Measurements from ENCODE around the gene EVI5L.

The EVI5L gene

DNA sequence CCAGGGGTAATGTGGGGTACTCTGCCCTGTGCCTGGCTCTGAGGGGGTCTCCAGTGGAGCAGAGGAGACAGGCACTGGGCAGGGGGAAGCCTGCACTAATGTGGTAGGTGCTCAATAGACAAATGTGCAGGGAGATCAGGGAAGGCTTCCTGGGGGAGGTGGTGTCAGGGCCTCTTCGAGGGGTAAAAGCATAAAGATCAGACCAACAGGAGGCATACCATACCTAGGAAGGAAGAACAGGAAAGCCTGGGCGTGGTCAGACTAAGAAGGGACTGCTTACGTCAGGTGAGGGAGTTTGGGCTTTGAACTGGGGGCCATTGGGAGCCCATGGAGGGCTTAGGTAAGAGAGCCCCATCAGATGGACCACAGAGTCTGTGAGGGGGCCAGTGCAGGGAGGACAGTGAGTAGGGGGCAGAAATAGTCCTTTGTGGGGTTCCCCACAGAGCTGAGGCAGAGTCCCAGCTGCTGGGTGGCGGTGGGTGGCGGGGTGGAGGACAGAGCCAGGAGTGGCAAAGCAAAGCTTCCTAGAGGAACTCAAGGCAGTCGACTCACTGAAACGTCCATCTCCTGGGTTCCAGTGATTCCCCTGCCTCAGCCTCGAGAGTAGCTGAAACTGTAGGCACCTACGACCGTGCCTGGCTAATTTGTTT, 35.4 kb downstream of the EVI5L start:
- H3K27ac Mint-ChIP-seq: no peak overlapping the region
- no peak for DNase-seq (ENCODE audit: low spot score in 2 of 2)
- H3K36me3 Mint-ChIP-seq: peaks cover 2% of the 10 kb centered on the region
- peaks cover 29% of the 10 kb centered on the region for H3K27me3 Mint-ChIP-seq
- no peak overlapping the region for H3K4me3 Mint-ChIP-seq
- H3K4me1 Mint-ChIP-seq: peaks cover 18% of the 10 kb centered on the region
- no peak for ATAC-seq (ENCODE audit: low read depth)
- peaks cover 2% of the 10 kb centered on the region for H3K9me3 Mint-ChIP-seq

DNA sequence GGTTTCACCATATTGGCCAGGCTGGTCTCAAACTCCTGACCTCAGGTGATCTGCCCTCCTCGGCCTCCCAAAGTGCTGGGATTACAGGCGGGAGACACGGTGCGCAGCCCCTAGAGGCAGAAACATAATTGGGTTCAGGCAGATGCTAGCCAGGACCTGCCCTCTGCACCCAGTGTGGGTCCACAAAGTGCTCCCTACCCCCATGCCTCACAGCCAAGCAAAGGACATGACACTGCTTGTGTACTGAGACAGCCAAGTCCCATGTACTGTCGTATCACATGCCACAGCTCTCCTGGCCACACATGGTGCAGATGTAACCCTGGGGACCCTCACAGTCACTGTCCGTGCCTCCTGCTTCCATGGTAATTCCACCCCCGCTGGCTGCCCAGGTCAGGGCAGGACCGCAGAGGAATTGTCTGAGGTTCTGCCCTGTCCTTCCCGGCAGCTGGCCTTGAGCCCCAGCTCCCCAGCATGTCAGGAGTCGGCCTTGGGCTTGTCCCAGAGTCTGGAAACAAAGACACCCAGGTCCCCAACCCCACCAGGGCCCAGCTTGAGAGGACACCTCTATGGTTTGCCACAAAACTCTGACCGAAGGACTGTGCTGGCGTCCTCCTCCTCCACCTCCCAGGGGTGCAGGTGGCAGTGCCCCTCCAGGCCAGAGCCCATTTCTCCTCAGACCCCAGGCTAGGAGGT, 36.5 kb downstream of the EVI5L start:
- peaks cover 31% of the 10 kb centered on the region for H3K27me3 Mint-ChIP-seq
- ATAC-seq (ENCODE audit: low read depth): no peak
- H3K4me3 Mint-ChIP-seq: no peak overlapping the region
- peaks cover 2% of the 10 kb centered on the region for H3K36me3 Mint-ChIP-seq
- peaks cover 28% of the 10 kb centered on the region for H3K4me1 Mint-ChIP-seq
- H3K9me3 Mint-ChIP-seq: peaks cover 7% of the 10 kb centered on the region
- no peak for DNase-seq (ENCODE audit: low spot score in 2 of 2)
- no peak overlapping the region for H3K27ac Mint-ChIP-seq

DNA sequence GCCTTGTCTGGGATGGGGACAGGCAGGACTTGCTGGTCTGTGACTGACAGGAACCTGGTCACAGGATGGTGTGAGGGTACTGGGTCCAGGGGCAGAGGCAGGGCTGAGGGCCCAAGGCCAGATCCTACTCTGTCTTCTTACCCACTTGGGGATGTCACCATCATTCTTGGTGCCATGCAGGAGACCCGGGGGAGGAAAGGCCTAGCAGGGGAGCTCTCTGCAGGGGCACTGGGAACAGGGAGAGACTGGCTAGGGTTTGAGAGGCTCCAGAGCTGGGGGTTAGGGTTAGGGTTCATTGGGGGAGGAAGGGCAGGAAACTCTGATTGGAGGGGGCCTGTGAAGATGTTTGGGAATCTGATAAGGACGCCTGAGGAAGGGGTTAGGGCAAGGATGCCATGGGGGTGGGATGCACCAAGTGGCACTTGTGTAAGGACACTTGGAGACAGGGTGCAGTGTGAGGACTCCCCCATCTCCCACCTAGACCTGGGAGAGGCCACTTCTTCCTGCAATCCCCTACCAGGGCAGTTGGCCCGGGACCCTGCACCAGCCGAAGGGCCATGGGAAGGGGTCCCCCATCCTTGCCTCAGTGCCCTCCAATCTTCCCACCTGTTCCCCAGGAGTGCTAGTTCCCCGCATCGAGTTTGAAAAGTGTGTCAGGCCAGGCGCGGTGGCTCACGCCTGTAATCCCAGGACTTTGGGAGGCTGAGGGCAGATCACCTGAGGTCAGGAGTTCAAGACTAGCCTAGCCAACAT, 37.2 kb downstream of the EVI5L start:
- peaks cover 37% of the 10 kb centered on the region for H3K27me3 Mint-ChIP-seq
- H3K4me1 Mint-ChIP-seq: peaks cover 33% of the 10 kb centered on the region
- DNase-seq (ENCODE audit: low spot score in 2 of 2) (no peak), ATAC-seq (ENCODE audit: low read depth) (no peak)
- H3K9me3 Mint-ChIP-seq: peaks cover 7% of the 10 kb centered on the region
- no peak overlapping the region for H3K4me3 Mint-ChIP-seq
- no peak overlapping the region for H3K27ac Mint-ChIP-seq
- peaks cover 5% of the 10 kb centered on the region for H3K36me3 Mint-ChIP-seq

DNA sequence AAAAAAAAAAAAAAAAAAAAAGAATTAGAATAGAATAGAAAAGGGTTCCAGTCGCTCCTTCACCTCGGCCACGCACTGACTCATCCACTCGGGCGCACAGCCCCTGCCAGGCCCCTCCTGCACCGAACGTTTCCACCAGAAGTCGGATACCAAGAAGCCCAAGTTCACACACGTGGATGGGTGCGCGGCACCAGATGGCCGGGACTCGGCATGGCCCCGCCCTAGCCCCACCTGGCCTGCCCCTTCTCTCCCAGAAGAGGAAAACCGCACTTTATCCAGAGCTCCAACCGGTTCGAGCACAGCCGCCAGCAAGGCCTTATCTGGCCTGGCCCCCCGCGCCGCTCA, 38.3 kb downstream of the EVI5L start:
- peaks cover 40% of the 10 kb centered on the region for H3K27me3 Mint-ChIP-seq
- peaks cover 5% of the 10 kb centered on the region for H3K36me3 Mint-ChIP-seq
- peaks cover 7% of the 10 kb centered on the region for H3K9me3 Mint-ChIP-seq
- peak overlapping the region; percentile 87 for H3K4me3 Mint-ChIP-seq
- H3K4me1 Mint-ChIP-seq: peaks cover 37% of the 10 kb centered on the region
- DNase-seq (ENCODE audit: low spot score in 2 of 2) (no peak), ATAC-seq (ENCODE audit: low read depth) (no peak)
- H3K27ac Mint-ChIP-seq: no peak overlapping the region

DNA sequence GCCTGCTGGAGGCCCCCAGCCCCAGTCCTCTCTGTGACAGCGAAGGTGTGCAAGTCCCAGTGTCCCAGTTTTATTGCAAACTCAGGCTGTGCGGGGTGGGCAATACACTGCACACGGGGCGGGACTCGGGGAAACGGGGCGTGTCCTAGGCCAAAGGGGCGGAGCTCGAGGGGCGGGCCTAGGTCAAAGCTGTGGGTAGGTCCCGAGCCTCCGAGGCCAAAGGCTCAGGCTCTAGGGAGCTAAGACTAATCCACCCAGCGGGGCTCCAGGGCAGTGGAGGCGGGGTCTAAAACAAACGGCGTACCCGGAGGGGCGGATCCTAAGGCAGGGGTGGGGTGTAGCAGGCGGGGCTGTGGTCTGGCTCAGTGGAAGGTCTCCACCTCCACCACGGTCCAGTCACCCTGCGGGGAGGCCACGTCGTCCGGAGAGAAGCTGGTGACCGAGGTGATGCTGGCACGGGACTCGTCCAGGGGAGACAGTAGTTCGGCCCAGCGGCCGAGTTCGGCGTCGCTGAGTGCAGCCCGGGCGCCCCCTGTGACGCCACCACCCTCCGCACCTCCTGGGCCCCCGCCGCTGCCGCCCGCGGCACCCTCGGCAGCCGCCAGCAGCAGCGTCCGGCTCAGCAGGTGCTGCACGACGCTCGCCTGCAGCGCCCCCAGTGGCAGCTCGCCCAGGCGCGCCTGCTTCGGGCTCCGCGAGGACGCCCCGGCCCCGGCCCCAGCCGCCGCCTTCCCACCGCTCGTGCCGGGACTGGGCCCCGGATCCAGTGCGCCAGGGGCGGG, 38.8 kb downstream of the EVI5L start:
- H3K4me3 Mint-ChIP-seq: peak overlapping the region; percentile 87
- DNase-seq (ENCODE audit: low spot score in 2 of 2) (peak in 1 of 2 donors; percentile 87), ATAC-seq (ENCODE audit: low read depth) (peak; percentile 77)
- H3K27me3 Mint-ChIP-seq: peaks cover 40% of the 10 kb centered on the region
- H3K27ac Mint-ChIP-seq: peak overlapping the region; percentile 79
- peaks cover 7% of the 10 kb centered on the region for H3K9me3 Mint-ChIP-seq
- peaks cover 37% of the 10 kb centered on the region for H3K4me1 Mint-ChIP-seq
- H3K36me3 Mint-ChIP-seq: peaks cover 5% of the 10 kb centered on the region

DNA sequence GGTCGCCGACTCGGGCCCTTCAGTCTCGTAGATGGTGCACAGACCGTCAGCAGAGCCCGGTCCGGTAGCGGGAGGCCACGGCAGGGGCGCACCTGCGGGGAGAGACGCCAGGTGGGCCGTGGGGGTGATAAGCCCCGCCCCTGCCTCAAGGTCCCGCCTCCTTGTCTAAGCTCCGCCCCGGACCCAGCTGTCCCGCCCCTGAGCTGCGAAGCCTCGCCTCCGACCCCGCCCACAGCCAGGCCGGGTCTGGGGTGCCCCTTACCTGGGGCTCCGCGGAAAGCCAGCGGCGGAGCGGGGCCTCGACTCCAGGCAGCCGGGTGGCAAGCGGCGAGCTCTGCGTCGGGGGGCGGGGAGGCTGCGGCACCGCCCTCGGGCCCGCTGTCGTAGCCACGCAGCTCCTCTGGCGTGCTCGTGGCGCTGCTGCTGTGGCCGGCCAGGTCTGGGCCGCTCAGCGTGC, 39.5 kb downstream of the EVI5L start:
- DNase-seq (ENCODE audit: low spot score in 2 of 2) (peak; percentile 88 to 98), ATAC-seq (ENCODE audit: low read depth) (peak; percentile 62)
- Mint-ChIP-seq H3K9me3 (peaks cover 7% of the 10 kb centered on the region), H3K27ac (peak overlapping the region; percentile 79), H3K36me3 (peaks cover 5% of the 10 kb centered on the region), H3K27me3 (peaks cover 38% of the 10 kb centered on the region), H3K4me1 (peaks cover 37% of the 10 kb centered on the region), H3K4me3 (peak overlapping the region; percentile 84)

DNA sequence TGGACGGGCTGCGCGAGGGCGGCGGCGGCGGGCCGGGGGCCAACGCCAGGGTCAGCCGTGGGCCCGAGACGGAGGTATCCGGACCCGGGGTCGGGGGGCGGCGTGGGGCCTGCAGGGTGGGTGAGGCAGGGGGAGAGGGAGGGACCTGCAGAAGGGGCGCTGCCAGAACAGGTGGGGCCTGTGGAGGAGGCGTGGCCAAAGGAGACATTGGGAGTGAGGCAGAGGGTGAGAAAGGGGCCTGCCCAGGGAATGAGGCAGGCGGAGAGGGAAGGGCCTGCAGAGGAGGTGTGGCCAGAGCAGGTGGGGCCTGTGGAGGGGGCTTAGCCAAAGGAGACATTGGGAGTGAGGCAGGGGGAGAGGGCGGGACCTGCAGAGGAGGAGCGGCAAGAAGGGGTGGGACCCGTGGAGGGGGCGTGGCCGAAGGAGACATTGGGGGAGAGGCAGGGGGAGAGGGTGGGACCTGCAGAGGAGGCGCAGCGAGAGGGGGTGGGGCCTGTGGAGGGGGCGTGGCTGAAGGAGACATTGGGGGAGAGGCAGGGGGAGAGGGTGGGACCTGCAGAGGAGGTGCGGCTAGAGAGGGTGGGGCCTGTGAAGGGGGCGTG, 40.0 kb downstream of the EVI5L start:
- peaks cover 7% of the 10 kb centered on the region for H3K9me3 Mint-ChIP-seq
- DNase-seq (ENCODE audit: low spot score in 2 of 2): no peak

DNA sequence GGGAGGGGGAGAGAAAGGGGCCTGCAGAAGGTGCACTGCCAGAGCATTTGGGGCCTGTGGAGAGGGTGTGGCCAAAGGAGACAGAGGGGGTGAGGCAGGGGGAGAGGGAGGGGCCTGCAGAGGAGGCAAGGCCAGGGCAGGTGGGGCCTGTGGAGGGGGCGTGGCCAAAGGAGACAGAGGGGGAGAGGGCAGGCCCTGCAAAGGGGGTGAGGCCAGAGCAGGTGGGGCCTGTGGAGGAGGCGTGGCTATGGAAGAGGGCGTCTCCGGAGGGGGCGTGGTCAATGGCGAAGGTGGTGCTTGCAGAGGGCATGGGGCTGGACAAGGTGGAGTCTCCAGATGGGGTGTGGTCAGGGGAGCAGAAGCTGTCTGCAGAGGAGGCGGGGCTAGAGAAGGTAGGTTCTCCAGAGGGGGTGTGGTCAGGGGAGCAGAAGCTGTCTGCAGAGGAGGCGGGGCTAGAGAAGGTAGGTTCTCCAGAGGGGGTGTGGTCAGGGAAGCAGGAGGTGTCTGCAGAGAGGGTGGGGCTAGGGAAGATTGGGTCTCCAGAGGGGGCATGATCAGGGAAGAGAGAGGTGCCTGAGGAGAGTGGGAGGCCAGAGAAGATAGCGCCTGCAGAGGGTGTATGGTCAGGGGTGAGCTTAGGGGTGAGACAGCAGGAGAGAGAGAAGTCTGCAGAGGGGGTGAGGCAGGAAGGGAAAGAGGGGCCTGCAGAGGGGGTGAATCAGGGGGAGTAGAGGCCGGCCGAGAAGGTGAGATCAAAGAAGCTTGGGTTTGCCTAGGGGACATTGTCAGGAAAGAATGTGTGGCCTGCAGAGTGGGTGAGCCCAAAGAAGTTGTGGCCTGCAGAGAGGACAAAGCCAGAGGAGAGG, 40.8 kb downstream of the EVI5L start:
- H3K27me3 Mint-ChIP-seq: peaks cover 31% of the 10 kb centered on the region
- DNase-seq (ENCODE audit: low spot score in 2 of 2) (peak in 1 of 2 donors; percentile 44), ATAC-seq (ENCODE audit: low read depth) (no peak)
- peaks cover 7% of the 10 kb centered on the region for H3K9me3 Mint-ChIP-seq
- H3K4me1 Mint-ChIP-seq: peaks cover 29% of the 10 kb centered on the region
- peak overlapping the region; percentile 59 for H3K4me3 Mint-ChIP-seq
- H3K27ac Mint-ChIP-seq: no peak overlapping the region
- H3K36me3 Mint-ChIP-seq: peaks cover 5% of the 10 kb centered on the region

More for the DNA sequence above, 40.0 kb downstream of the EVI5L start:
- H3K27me3 Mint-ChIP-seq: peaks cover 35% of the 10 kb centered on the region
- H3K36me3 Mint-ChIP-seq: peaks cover 5% of the 10 kb centered on the region
- no peak for ATAC-seq (ENCODE audit: low read depth)
- H3K27ac Mint-ChIP-seq: no peak overlapping the region
- peak overlapping the region; percentile 59 for H3K4me3 Mint-ChIP-seq
- H3K4me1 Mint-ChIP-seq: peaks cover 34% of the 10 kb centered on the region

DNA sequence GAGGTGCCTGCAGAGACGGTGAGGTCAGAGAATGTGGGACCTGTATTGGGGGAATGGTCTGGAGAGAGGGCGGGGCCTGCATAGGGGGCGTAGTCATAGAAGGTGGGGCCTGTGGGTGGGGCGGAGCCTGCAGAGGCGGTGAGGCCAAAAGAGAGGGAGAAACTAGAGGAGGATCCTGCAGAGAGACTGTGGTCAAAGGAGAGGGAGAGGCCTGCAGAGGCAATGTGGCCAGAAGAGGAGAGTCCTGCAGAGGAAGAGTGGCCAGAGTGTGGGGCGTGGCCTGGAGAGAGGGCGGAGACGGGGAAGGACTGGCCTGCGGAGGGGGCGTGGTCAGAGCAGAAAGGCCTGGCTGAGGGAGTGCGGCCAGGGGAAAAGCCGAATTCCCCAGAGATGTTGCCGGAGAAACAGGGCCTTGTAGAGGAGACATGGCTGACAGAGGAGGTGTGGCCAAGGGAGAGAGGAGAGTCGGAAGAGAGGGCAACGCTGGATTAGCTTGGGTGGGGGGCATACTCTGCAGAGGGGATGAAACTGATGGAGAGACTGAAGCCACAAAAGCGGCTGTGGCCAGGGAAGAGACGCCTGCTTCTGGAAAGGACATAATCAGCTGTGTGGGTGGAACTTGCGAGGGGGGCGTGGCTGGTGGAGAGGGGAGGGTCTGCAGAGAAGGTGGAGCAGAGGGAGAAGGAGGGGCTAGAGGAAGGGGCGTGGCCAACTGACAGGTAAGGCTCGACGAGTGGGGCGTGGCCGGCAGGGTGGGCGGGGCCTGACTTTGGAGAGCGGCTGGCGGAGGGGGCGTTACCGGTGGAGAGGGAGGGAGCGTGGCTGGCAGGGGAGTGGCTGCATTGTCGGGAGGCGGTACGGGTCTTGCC, 41.7 kb downstream of the EVI5L start:
- Mint-ChIP-seq H3K9me3 (peaks cover 7% of the 10 kb centered on the region), H3K27me3 (peaks cover 33% of the 10 kb centered on the region), H3K4me3 (peak overlapping the region; percentile 19), H3K36me3 (peaks cover 5% of the 10 kb centered on the region), H3K27ac (no peak overlapping the region), H3K4me1 (peaks cover 29% of the 10 kb centered on the region)
- ATAC-seq (ENCODE audit: low read depth): peak; percentile 5
- DNase-seq (ENCODE audit: low spot score in 2 of 2): peak; percentile 72 to 73

DNA sequence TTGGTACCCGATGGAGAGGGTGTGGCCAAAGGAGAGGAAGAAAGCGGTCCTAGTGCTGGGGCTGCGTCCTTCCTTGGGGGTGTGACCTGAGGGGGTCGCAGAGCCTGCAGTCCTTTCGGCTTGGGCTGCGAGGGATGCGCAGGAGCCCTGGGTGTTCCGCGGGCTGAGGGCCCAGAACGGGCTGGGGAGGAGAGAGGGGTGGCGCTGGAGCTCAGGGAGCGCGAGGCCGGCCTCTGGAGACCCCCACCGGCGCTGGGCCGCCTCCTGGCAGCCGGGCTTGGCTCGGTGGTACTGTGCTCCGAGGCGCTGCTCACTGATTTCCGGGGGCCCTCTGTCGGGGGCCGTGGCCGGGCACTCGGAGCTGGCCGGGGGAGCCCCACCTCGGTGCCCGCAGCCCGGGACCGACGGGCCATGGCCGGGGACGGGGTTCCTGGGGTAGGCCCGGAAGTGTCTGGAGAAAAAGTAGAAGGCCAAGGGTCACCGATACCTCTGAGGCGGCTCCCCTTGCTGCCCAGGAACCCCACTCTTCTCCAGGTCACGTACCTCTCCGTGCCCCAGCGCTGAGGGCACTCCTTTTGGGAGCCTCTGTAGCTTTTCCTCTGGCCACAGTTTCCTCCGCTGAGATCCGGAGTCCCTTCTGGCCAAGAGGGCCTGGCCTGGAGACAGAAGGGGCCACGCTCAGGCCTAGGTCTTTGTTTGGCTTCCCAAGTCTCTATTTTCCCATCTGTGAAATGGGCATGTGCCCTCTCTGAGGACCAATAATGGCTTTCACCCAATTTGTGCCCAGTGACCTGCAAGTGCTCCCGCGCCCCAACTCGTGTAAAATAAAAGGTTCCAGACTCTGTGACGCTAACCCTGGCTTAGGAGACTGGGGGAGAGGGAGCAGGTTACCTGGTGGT, 42.5 kb downstream of the EVI5L start:
- peaks cover 27% of the 10 kb centered on the region for H3K27me3 Mint-ChIP-seq
- peaks cover 29% of the 10 kb centered on the region for H3K4me1 Mint-ChIP-seq
- no peak overlapping the region for H3K27ac Mint-ChIP-seq
- H3K36me3 Mint-ChIP-seq: peaks cover 5% of the 10 kb centered on the region
- ATAC-seq (ENCODE audit: low read depth) (no peak), DNase-seq (ENCODE audit: low spot score in 2 of 2) (no peak)
- H3K9me3 Mint-ChIP-seq: peaks cover 7% of the 10 kb centered on the region
- peak overlapping the region; percentile 19 for H3K4me3 Mint-ChIP-seq

DNA sequence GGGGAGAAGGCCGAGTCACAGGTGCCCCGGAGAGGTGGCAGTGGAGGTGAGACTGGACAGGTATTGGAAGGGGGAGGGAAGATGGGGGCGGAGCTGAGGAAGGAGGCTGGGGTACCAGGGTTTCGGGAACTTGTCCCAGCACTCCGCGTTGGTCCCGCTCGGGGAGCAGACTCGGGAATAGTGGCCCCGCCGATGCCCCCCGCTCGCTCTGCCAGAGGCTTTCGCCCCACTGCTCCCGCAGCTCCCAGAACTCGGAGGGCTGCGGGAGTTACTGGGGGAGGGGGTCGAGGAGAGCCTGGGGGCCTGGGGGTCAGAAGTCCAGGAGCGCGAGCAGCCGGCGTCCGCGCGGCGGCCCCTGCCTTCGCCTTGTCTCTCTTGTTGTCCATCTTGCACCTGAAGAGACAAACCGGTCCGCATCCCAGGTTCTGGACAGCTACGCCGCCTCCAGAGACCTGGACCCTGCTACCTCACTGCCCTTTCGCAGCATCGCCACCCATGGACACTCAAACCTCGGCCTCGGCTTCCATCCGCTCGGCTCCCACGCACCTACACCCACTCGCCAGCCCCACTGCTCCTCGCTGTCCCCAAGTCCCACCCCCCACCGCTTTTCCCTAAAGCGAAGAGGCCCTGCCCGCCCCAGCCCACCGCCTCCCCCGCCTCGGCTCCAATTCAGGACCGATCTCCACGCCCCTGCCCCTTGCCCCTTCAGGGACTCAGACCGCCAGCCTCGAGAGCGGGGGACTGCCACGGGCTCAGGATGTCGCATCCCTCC, 43.5 kb downstream of the EVI5L start:
- no peak for ATAC-seq (ENCODE audit: low read depth)
- peak overlapping the region; percentile 39 for H3K4me3 Mint-ChIP-seq
- H3K27me3 Mint-ChIP-seq: peaks cover 26% of the 10 kb centered on the region
- peaks cover 7% of the 10 kb centered on the region for H3K9me3 Mint-ChIP-seq
- H3K27ac Mint-ChIP-seq: no peak overlapping the region
- peaks cover 5% of the 10 kb centered on the region for H3K36me3 Mint-ChIP-seq
- peaks cover 28% of the 10 kb centered on the region for H3K4me1 Mint-ChIP-seq
- DNase-seq (ENCODE audit: low spot score in 2 of 2): no peak

All from memory B cell (primary cell).